IPS-15b (cell line): ENCODE results near the gene CKS2.

Experiments used
- H3K27me3 ChIP-seq: one replicate; pipeline ENCODE4 v1.6.1; 2013; ENCODE audit warnings: low read length; ENCODE audit not compliant: control insufficient read depth, insufficient read depth
- H3K36me3 ChIP-seq: one replicate; pipeline ENCODE4 v1.6.1; 2013; ENCODE audit warnings: low read length; ENCODE audit not compliant: control insufficient read depth, insufficient read depth
- H3K4me1 ChIP-seq: one replicate; pipeline ENCODE4 v1.6.1; 2013; ENCODE audit warnings: mild to moderate bottlenecking, low read length; ENCODE audit not compliant: control insufficient read depth, insufficient read depth
- H3K4me3 ChIP-seq: one replicate; pipeline ENCODE4 v1.5.1; 2013; ENCODE audit warnings: low read depth, low read length
- H3K9ac ChIP-seq: one replicate; pipeline ENCODE4 v1.6.1; 2013; ENCODE audit warnings: low read depth, mild to moderate bottlenecking, low read length
- H3K9me3 ChIP-seq: one replicate; pipeline ENCODE4 v1.6.1; 2013; ENCODE audit warnings: mild to moderate bottlenecking, low read length; ENCODE audit not compliant: control insufficient read depth, insufficient read depth

The CKS2 gene

GRCh38 chr9:89352874-89353649 is 42.1 kb downstream of the CKS2 start:
- no peaks in the 10 kb centered on the region for H3K27me3 ChIP-seq
- H3K9me3 ChIP-seq: no peaks in the 10 kb centered on the region
- no peak overlapping the region for H3K4me3 ChIP-seq
- no peaks in the 10 kb centered on the region for H3K4me1 ChIP-seq
- H3K36me3 ChIP-seq: peaks cover 56% of the 10 kb centered on the region
- H3K9ac ChIP-seq: no peak overlapping the region

- H3K27me3 ChIP-seq: no peaks in the 10 kb centered on the region
- peaks cover 53% of the 10 kb centered on the region for H3K36me3 ChIP-seq
- no peaks in the 10 kb centered on the region for H3K9me3 ChIP-seq
- no peak overlapping the region for H3K4me3 ChIP-seq
- H3K4me1 ChIP-seq: no peaks in the 10 kb centered on the region
- no peak overlapping the region for H3K9ac ChIP-seq
Observed at GRCh38 chr9:89353989-89354388, 43.0 kb downstream of the CKS2 start.

- H3K9ac ChIP-seq: no peak overlapping the region
- H3K4me1 ChIP-seq: no peaks in the 10 kb centered on the region
- H3K4me3 ChIP-seq: no peak overlapping the region
- no peaks in the 10 kb centered on the region for H3K27me3 ChIP-seq
- H3K36me3 ChIP-seq: peaks cover 53% of the 10 kb centered on the region
- no peaks in the 10 kb centered on the region for H3K9me3 ChIP-seq
Observed at GRCh38 chr9:89354471-89354870, 43.5 kb downstream of the CKS2 start.

GRCh38 chr9:89356782-89357181 is 45.8 kb downstream of the CKS2 start:
- no peak overlapping the region for H3K4me3 ChIP-seq
- no peak overlapping the region for H3K9ac ChIP-seq
- H3K9me3 ChIP-seq: no peaks in the 10 kb centered on the region
- no peaks in the 10 kb centered on the region for H3K27me3 ChIP-seq
- H3K4me1 ChIP-seq: no peaks in the 10 kb centered on the region
- H3K36me3 ChIP-seq: peaks cover 31% of the 10 kb centered on the region

- no peak overlapping the region for H3K4me3 ChIP-seq
- H3K36me3 ChIP-seq: peaks cover 31% of the 10 kb centered on the region
- no peak overlapping the region for H3K9ac ChIP-seq
- H3K9me3 ChIP-seq: no peaks in the 10 kb centered on the region
- no peaks in the 10 kb centered on the region for H3K27me3 ChIP-seq
- no peaks in the 10 kb centered on the region for H3K4me1 ChIP-seq
Observed at GRCh38 chr9:89357331-89358197, 46.6 kb downstream of the CKS2 start.

- H3K36me3 ChIP-seq: peaks cover 25% of the 10 kb centered on the region
Observed at GRCh38 chr9:89358376-89358916, 47.5 kb downstream of the CKS2 start.

GRCh38 chr9:89358985-89359384 is 48.0 kb downstream of the CKS2 start:
- no peak overlapping the region for H3K9ac ChIP-seq
- H3K4me3 ChIP-seq: no peak overlapping the region
- H3K4me1 ChIP-seq: no peaks in the 10 kb centered on the region
- no peaks in the 10 kb centered on the region for H3K9me3 ChIP-seq
- H3K36me3 ChIP-seq: peaks cover 25% of the 10 kb centered on the region
- H3K27me3 ChIP-seq: no peaks in the 10 kb centered on the region

More at GRCh38 chr9:89358376-89358916, 47.5 kb downstream of the CKS2 start:
- no peak overlapping the region for H3K9ac ChIP-seq
- no peaks in the 10 kb centered on the region for H3K4me1 ChIP-seq
- no peaks in the 10 kb centered on the region for H3K9me3 ChIP-seq
- no peaks in the 10 kb centered on the region for H3K27me3 ChIP-seq
- H3K4me3 ChIP-seq: no peak overlapping the region

GRCh38 chr9:89359751-89360261 is 48.8 kb downstream of the CKS2 start:
- no peak overlapping the region for H3K9ac ChIP-seq
- no peaks in the 10 kb centered on the region for H3K27me3 ChIP-seq
- no peaks in the 10 kb centered on the region for H3K4me1 ChIP-seq
- H3K36me3 ChIP-seq: peaks cover 19% of the 10 kb centered on the region
- H3K9me3 ChIP-seq: no peaks in the 10 kb centered on the region
- H3K4me3 ChIP-seq: no peak overlapping the region

- Histone ChIP-seq H3K4me3 (no peak overlapping the region), H3K27me3 (no peaks in the 10 kb centered on the region), H3K36me3 (peaks cover 15% of the 10 kb centered on the region), H3K4me1 (no peaks in the 10 kb centered on the region), H3K9ac (no peak overlapping the region), H3K9me3 (no peaks in the 10 kb centered on the region)
Observed at GRCh38 chr9:89360465-89360864, 49.5 kb downstream of the CKS2 start.

- H3K4me3 ChIP-seq: no peak overlapping the region
- H3K36me3 ChIP-seq: peaks cover 15% of the 10 kb centered on the region
- no peaks in the 10 kb centered on the region for H3K27me3 ChIP-seq
- no peaks in the 10 kb centered on the region for H3K9me3 ChIP-seq
- H3K4me1 ChIP-seq: no peaks in the 10 kb centered on the region
- H3K9ac ChIP-seq: no peak overlapping the region
Observed at GRCh38 chr9:89361031-89361430, 50.0 kb downstream of the CKS2 start.

GRCh38 chr9:89361816-89362646 is 51.0 kb downstream of the CKS2 start:
- no peaks in the 10 kb centered on the region for H3K9me3 ChIP-seq
- H3K4me3 ChIP-seq: no peak overlapping the region
- no peaks in the 10 kb centered on the region for H3K4me1 ChIP-seq
- no peak overlapping the region for H3K9ac ChIP-seq
- peaks cover 15% of the 10 kb centered on the region for H3K36me3 ChIP-seq
- H3K27me3 ChIP-seq: no peaks in the 10 kb centered on the region
